Ramos (cell line): Measurements from ENCODE around the gene CLASP1.
"Not testable (repeated sequence)": the region's sequence is repeated elsewhere in the genome, so short reads cannot be mapped to it uniquely, and the experiment has no call there.

Source experiments
- in situ Hi-C: fragments of 300-500 bp; cut with MboI; formaldehyde crosslinking; loops from one replicate; pipeline ENCODE4 v1.14.3; 2022; ENCODE audit warnings: low sequenced_read_pairs; ENCODE audit not compliant: unreplicated experiment

Gene CLASP1

GRCh38 chr2:121649149-121649595 is at the start of gene CLASP1:
CLASP1 (minus strand) TSS chr2:121649462; CDS start chr2:121605895, 43,567 bp downstream.
- in situ Hi-C loops = no loop called here

DNA sequence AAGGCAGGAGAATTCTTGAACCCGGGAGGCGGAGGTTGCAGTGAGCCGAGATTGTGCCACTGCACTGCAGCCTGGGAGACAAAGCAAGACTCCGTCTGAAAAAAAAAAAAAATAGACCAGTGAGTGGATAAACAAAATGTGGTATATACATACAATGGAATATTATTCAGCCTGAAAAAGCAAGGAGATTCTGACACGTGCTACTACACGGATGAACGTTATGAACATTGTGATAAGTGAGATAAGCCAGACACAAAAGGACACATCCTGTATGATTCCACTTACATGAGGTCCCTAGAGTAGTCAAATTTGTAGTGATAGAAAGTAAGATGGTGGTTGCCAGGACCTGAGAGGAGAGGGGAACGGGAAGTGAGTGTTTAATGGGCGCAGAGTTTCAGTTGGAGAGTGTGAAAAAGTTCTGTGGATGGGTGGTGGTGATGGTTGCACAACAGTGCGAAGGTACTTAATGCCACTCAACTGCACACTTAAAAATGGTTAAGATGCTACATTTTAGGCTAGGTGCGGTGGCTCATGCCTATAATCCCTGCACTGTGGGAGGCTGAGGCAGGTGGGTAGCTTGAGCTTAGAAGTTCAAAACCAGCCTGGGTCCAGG is 49.2 kb upstream of the CLASP1 start:
- in situ Hi-C loops = no loop called here

DNA sequence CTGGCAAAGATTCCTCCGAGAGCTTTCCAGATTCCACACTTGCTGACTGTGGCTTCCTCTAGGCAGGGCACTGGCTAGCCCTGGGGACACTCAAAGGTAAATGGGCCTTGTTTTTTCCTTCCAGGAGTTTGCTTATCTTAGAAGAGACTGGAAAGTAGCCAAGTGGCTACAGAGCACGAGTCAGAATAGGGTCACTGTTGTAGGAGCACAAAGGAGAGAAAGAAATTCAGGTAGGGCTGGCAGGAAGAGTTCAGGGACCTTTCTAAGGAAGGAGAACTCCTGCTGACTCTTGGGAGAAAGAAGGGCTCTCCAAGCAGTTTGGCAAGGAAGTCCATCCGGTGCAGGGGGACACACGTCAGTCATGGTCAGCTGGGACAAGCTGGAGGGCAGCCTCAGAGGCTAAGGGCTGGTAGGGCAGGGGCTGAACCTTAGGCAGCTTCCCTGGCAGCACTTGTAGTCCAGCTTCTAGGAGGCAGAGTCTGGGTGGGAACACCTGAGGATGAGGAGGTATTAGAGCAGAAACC is 47.9 kb upstream of the CLASP1 start:
- in situ Hi-C loops = no loop called here

DNA sequence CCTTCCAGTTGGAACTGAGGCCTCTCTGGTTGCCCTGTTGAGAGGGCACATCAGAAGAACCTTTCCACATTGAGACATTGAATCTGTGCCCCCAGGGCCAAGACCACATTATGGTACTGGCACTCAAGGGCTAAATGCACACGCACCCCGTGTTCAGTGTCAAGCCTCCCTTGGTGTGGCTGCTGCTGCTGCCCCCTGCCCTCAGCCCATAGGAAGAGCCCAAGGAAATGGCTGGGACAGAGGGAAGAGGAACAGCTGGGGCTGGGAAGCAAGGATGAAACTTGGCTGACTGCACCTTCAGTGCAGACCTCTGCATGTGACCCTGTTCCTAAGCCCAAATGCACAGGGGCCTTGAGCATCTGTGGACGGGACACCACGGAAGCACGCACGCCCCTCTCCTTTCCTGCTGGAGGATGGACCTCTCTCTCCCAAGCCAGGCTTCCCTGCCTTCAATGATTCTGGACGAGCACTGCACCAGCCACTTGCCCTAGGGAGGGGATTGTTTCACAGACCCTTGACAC is 47.2 kb upstream of the CLASP1 start:
- in situ Hi-C loops = no loop called here

GRCh38 chr2:121695171-121695451 is 45.8 kb upstream of the CLASP1 start:
- in situ Hi-C loops = no loop called here

- in situ Hi-C loops = no loop called here
Observed at GRCh38 chr2:121694398-121695170, 45.3 kb upstream of the CLASP1 start.

DNA sequence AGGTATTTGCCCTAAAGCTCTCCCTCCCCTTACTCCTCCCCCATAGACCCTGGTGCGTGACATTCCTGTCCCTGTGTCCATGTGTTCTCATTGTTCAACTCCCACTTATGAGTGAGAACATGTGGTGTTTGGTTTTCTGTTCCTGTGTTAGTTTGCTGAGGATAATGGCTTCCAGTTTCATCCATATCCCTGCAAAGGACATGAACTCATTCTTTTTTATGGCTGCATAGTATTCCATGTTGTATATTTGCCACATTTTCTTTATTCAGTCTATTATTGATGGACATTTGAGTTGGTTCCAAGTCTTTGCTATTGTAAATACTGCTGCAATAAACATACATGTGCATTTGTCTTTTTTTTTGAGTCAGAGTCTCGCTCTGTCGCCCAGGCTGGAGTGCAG is 41.3 kb upstream of the CLASP1 start:
- in situ Hi-C loops = not testable (repeated sequence)

DNA sequence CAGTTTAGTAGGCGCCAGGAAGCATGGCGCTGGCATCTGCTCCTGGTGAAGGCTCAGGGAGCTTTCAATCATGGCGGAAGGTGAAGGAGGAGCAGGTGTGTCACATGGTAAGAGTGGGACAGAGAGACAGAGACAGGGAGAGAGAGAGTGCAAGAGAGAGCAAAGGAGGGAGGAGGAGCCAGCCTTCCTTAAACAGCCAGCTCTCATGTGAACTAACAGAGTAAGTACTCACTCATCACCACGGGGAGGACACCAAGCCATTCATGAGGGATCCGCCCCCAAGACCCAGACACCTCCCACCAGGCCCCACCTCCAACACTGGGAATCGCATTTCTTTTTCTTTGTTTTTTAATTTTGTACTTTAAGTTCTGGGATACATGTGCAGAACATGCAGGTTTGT is 40.8 kb upstream of the CLASP1 start:
- in situ Hi-C loops = no loop called here

DNA sequence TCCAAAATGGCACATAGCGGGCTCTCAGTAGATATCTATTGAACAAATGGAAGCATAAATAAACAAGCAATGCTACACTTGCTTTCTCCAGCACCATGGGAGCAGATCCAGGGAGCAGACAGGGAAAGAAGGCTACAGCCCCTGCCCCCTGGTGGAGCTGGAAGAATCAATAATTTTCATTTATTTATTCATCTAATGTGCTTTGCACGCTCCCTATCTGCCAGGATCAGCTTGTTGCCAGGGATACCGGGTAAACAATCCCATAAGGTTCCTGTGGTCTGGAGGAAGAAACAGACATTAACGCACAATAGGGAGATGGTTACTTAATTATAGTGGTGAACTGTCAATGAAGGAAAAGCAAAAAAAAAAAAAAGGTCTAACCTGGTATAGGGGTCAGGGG is 40.1 kb upstream of the CLASP1 start:
- in situ Hi-C loops = no loop called here

DNA sequence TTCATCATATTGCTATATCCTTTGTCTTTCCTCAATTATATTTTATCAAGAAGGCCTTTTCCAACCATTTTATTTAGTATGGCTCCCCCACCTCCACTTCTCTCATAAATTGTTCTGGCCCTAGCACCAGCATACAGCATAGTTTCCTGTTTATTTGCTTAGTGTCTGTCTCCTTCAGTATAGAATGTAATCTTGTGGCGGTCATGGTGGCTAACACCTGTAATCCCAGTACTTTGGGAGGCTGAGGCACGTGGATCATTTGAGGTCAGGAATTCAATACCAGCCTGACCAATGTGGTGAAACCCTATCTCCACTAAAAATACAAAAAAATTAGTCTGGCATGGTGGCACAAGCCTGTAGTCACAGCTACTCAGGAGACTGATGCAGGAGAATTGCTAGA is 39.6 kb upstream of the CLASP1 start:
- in situ Hi-C loops = no loop called here

- in situ Hi-C loops = no loop called here
Observed at GRCh38 chr2:121686902-121687301, 37.6 kb upstream of the CLASP1 start.

- in situ Hi-C loops = no loop called here
Observed at GRCh38 chr2:121686218-121686617, 37.0 kb upstream of the CLASP1 start.

DNA sequence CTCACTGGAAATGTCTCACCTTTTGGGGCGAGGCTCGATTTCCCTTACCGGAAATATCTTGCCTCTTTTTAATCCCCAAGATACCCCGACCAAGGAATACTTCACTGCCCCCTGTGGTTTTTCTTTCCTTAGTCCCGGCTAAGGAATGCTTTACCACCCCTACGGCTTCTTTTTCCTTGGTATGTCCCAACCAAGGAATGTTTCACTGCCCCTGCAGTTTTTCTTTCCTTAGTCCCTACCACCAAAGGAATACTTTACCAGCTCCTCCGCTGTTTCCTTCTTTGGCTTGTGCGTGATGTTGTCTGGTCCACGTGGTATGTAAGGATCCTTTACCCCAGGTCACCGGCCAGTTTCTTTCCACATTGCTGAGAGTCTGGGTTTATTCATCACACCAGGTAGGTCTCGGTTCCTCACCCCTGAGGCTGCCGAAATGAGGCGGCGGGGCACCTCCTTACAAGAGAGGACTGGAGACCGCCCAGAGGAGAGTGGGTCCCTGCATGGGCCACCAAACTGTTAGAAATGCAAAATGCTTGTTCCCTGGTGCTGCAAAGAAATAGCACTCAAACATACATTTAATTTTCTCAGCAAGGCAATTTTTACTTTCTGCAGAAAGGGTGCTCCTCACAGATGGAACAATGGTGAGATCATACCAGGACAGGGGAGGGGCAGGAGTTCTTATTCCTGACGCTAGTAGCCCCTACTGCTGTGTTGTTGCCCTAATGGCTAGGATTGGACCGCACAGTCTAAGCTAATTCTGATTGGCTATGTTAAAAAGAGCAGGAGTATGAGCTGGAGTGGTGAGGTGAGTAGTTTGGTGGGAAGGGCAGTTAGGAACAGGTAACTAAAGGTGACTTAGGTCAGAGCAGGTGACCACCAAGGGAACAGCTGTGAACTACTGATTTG is 33.4 kb upstream of the CLASP1 start:
- in situ Hi-C loops = no loop called here

GRCh38 chr2:121677855-121678254 is 28.6 kb upstream of the CLASP1 start:
- in situ Hi-C loops = no loop called here

DNA sequence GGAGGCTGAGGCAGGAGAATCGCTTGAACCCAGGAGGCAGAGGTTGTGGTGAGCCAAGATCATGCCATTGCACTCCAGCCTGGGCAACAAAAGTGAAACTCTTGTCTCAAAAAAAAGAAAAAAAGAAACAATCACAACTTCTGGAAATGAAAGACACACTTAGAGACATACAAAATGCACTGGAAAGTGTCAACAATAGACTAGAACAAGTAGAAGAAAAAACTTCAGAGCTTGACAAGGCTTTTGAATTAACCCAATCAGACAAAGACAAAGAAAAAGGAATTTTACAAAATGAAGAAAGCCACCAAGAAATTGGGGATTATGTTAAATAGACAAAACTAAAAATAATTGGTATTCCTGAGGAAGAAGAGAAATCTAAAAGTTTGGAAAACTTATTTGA is 22.4 kb upstream of the CLASP1 start:
- in situ Hi-C loops = not testable (repeated sequence)

GRCh38 chr2:121670181-121670580 is 20.9 kb upstream of the CLASP1 start:
- in situ Hi-C loops = no loop called here

DNA sequence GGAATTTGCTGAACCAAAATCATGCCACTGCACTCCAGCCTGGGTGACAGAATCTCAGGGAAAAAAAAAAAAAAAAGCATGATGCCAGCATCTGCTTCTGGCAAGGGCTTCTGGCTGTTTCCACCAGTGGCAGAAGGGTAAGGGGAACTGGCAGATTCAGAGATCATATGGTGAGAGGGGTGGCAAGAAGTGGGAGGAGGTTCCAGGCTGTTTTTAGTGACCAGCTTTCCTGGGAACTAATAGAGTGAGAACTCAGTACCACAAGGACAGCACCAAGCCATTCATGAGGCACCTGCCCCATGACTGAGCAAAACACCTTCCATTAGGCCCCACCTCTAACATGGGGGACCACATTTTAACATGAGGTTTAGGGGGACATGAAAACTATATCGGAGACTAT is 18.4 kb upstream of the CLASP1 start:
- in situ Hi-C loops = no loop called here

DNA sequence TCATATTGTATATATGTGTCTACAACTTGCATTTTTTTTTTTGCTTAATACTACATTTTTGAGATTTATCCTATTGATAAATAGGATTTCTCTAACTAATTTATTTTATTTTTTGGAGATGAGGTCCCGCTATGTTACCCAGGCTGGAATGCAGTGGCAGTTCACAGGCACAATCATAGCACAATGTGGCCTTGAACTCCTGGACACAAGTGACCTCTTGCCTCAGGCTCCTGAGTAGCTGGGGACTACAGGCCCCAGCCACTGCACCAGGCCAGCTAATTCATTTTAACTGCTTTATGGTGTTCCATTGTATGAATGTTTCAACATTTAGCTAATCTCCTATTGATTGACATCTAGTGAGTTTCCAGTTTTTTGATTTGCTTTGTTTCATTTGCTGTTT is 16.8 kb upstream of the CLASP1 start:
- in situ Hi-C loops = no loop called here

GRCh38 chr2:121665504-121665903 is 16.2 kb upstream of the CLASP1 start:
- in situ Hi-C loops = no loop called here

DNA sequence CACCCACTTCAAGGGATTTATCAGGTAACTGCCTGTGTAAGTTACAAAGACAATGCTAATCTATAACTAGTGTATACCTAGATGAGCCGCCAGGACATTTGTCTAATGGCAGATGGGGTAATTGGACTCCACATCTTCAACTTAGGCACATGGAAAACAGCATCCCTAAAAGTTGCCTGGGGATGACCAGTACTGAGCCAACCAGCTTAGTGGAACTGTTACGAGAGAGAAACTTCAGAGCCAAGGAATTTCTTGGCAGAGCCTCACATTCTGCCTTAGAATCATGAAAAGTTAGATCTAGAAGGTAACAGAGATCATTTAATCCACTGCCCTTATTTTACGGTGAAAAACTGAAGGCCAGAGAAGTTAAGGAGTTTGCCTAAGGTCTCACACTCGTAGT is 15.5 kb upstream of the CLASP1 start:
- in situ Hi-C loops = no loop called here

- in situ Hi-C loops = no loop called here
Observed at GRCh38 chr2:121664086-121664485, 14.8 kb upstream of the CLASP1 start.
